Measurements from ENCODE around the gene CCDC170. TPM values are rescaled to one million over a fixed set of nuclear protein-coding genes. Genes with fewer than 3 reads are reported as not detected.

The CCDC170 gene
- total and polyA plus RNA-seq, 2 of the 8 experiments (the other 6 are each of a cell fraction or from before 2014, with no cell fraction given) = 0.06 to 0.09 TPM

- Histone ChIP-seq H3K9me3 (ENCODE audit: insufficient read depth in 2 of 2, low read depth in 1 of 2, low read length in 1 of 2) (no peaks in the 10 kb centered on the region), H3K18ac (ENCODE audit: extremely low read depth, low read length) (no peak overlapping the region), H2AK5ac (ENCODE audit: low read depth, low read length) (no peak overlapping the region), H2BK15ac (ENCODE audit: low read length) (no peak overlapping the region), H3K14ac (ENCODE audit: insufficient read length) (no peak overlapping the region), H4K91ac (replicated peaks; ENCODE audit: insufficient read length, low read length) (no peak overlapping the region), H4K20me1 (replicated peaks in 1 of 2; ENCODE audit: control insufficient read depth in 1 of 2, insufficient read depth in 2 of 2, low read length in 2 of 2) (no peaks in the 10 kb centered on the region), H2BK12ac (ENCODE audit: low read depth, low read length) (no peak overlapping the region), H3K56ac (replicated peaks; ENCODE audit: insufficient read length, low read depth, low read length) (no peak overlapping the region), H2BK5ac (ENCODE audit: low read depth, low read length) (no peak overlapping the region), H3K79me2 (ENCODE audit: control insufficient read depth in 1 of 2, insufficient read depth in 2 of 2, low read length in 2 of 2) (no peaks in the 10 kb centered on the region), H3K4me2 (ENCODE audit: insufficient read depth in 1 of 2, low read depth in 2 of 2, low read length in 2 of 2) (no peak overlapping the region), H3K79me1 (ENCODE audit: low read depth, low read length) (no peaks in the 10 kb centered on the region), H3K27me3 (replicated peaks in 1 of 4; ENCODE audit: control insufficient read depth in 3 of 4, extremely low read depth in 1 of 4, insufficient read depth in 3 of 4, low read length in 3 of 4) (no peaks in the 10 kb centered on the region), H3K9ac (replicated peaks in 1 of 4; ENCODE audit: extremely low read depth in 1 of 4, low read depth in 3 of 4, low read length in 3 of 4) (no peak overlapping the region), H2AFZ (ENCODE audit: low read length) (no peak overlapping the region; the same call in 1 of the 2 replicates), H3K23me2 (ENCODE audit: low read depth, low read length) (no peaks in the 10 kb centered on the region), H3K4me3 (ENCODE audit: extremely low read depth in 1 of 4, insufficient read depth in 2 of 4, low read depth in 3 of 4, low read length in 4 of 4) (no peak overlapping the region), H3K36me3 (ENCODE audit: control insufficient read depth in 2 of 4, insufficient read depth in 4 of 4, low read length in 3 of 4) (no peaks in the 10 kb centered on the region), H3K23ac (ENCODE audit: insufficient read length) (no peak overlapping the region), H2BK20ac (ENCODE audit: low read length) (no peak overlapping the region), H3K4ac (replicated peaks; ENCODE audit: insufficient read length, low read depth, low read length) (no peak overlapping the region), H3K4me1 (replicated peaks in 1 of 4; ENCODE audit: control insufficient read depth in 3 of 4, insufficient read depth in 4 of 4, low read length in 3 of 4) (no peaks in the 10 kb centered on the region), H4K8ac (ENCODE audit: extremely low read depth, insufficient read depth, low read length) (no peak overlapping the region), H3K27ac (ENCODE audit: low read depth, low read length) (no peak overlapping the region), H4K5ac (ENCODE audit: insufficient read length, low read depth, low read length) (no peak overlapping the region), H2BK120ac (replicated peaks; ENCODE audit: low read depth, low read length) (no peak overlapping the region)
- DNase-seq (ENCODE audit: low read depth in 1 of 2, low spot score in 2 of 2) (no peak), FAIRE-seq (no peak)
- ChIA-PET CTCF (ENCODE audit: partially characterized antibody) (interaction anchor here (1.5 kb wide), 1 partner anchor 456 kb away, joined by 4 read pairs; no protein-coding TSS in a partner anchor), POLR2A (ENCODE audit: partially characterized antibody) (no interaction called here)
- WGBS, 2 experiments (ENCODE audit: extremely low coverage in 1 of 2, insufficient coverage in 1 of 2, insufficient read length in 1 of 2, insufficient replicate concordance in 2 of 2, low coverage in 1 of 2, low lambda C conversion rate in 2 of 2, missing lambda C conversion rate in 1 of 2) = 89% methylated on average over 3 of the region's 3 CpGs; no CpG with 5 or more reads in 1 of the 2 experiments
- TF ChIP-seq E2F6 (IDR thresholded peaks at IDR 0.05) (no peak), RNF2 (IDR thresholded peaks at IDR 0.05; ENCODE audit: borderline replicate concordance, low read depth, low read length, missing control alignments, poor library complexity, severe bottlenecking) (no peak), USF2 (IDR thresholded peaks at IDR 0.05; ENCODE audit: low read length) (no peak), EP300 (IDR thresholded peaks at IDR 0.05; ENCODE audit: borderline replicate concordance in 1 of 2, low read depth in 2 of 2, low read length in 2 of 2) (no peak), CHD2 (IDR thresholded peaks at IDR 0.05; ENCODE audit: low read length) (no peak), EZH2 (IDR thresholded peaks at IDR 0.05; ENCODE audit: low read depth, low read length, severe bottlenecking) (no peak), KDM4A (IDR thresholded peaks at IDR 0.05; ENCODE audit: low read depth, low read length, severe bottlenecking) (no peak), TCF12 (IDR thresholded peaks at IDR 0.05; ENCODE audit: low read depth, low read length) (no peak), CBX5 (IDR thresholded peaks at IDR 0.05; ENCODE audit: low read depth, low read length) (no peak)
These were observed 175.4 kb downstream of the CCDC170 start for GRCh38 chr6:151669208-151669560.
